Gastroesophageal sphincter (tissue), 4 donors: Measurements from ENCODE around the gene PNKD. TPM values are rescaled to one million over a fixed set of nuclear protein-coding genes. Genes with fewer than 3 reads are reported as not detected.

Source experiments
- ATAC-seq: fragments of 150-250 bp; one replicate; pipeline ENCODE4 v1.9.1; 2016; ENCODE audit warnings: mild to moderate bottlenecking, moderate library complexity
- H3K27ac ChIP-seq, 4 donors: fragments of 200-600 bp; sonication (generic) in 3 of 4; 1 replicate in 3 of 4; 2 replicates in 1 of 4; pipeline ENCODE4 v1.5.1; 2016 to 2019
- H3K27me3 ChIP-seq: fragments of 200-600 bp; sonication (generic); one replicate; pipeline ENCODE4 v1.5.1; 2019
- H3K36me3 ChIP-seq, 2 donors: fragments of 200-600 bp; sonication (generic); one replicate each; pipeline ENCODE4 v1.5.1; 2019; ENCODE audit warnings: control low read depth in 1 of 2
- H3K4me1 ChIP-seq, 3 donors: fragments of 200-600 bp; sonication (generic); 1 replicate in 2 of 3; 2 replicates in 1 of 3; pipeline ENCODE4 v1.5.1; 2016 to 2019; ENCODE audit warnings: control low read depth in 2 of 3
- H3K4me3 ChIP-seq, 2 donors: fragments of 200-600 bp; sonication (generic); one replicate each; pipeline ENCODE4 v1.5.1; 2019; ENCODE audit warnings: mild to moderate bottlenecking in 1 of 2, moderate library complexity in 1 of 2
- H3K9me3 ChIP-seq, 3 donors: fragments of 200-600 bp; sonication (generic); one replicate each; pipeline ENCODE4 v1.5.1; 2017 to 2019; ENCODE audit warnings: control low read depth in 2 of 3
- CTCF ChIP-seq, 4 experiments: fragments of 200-600 bp in 2 of 4; fragments of 450-650 bp in 2 of 4; sonication (generic) in 1 of 4; IDR thresholded peaks; one replicate each; pipeline ENCODE4 v1.5.1; 2017 to 2019; ENCODE audit warnings: antibody characterized with exemption in 4 of 4, mild to moderate bottlenecking in 2 of 4, moderate library complexity in 2 of 4
- EP300 ChIP-seq: sonication (generic); formaldehyde crosslinking; IDR thresholded peaks from one replicate; pipeline ENCODE4 v1.6.1; 2017; ENCODE audit warnings: antibody characterized with exemption, mild to moderate bottlenecking
- POLR2A ChIP-seq, 2 donors: fragments of 450-650 bp; IDR thresholded peaks; one replicate each; pipeline ENCODE4 v1.6.1; 2017; ENCODE audit warnings: antibody characterized with exemption in 2 of 2, mild to moderate bottlenecking in 2 of 2, moderate library complexity in 1 of 2
- POLR2AphosphoS5 ChIP-seq: sonication (generic); formaldehyde crosslinking; IDR thresholded peaks from one replicate; pipeline ENCODE4 v1.6.1; 2017; ENCODE audit warnings: antibody characterized with exemption
- WGBS, 2 donors: methylation state at CpG; one replicate each; pipeline ENCODE4 v1.1.5; 2018; ENCODE audit warnings: low coverage in 1 of 2; 5-methylcytosine and 5-hydroxymethylcytosine counted together
- total RNA-seq, 4 donors: library from RNA; depleted of rRNA; stranded (reverse); fragments of >200 nt; gene quantifications; one replicate each; pipeline ENCODE4 v1.1.0, GENCODE V29; 2016

The PNKD gene
- total RNA-seq, 4 donors from 2014 or later, result 48.6 to 60.2 (median 56.9) TPM

GRCh38 chr2:218367415-218368149 lies 97.3 kb downstream of the PNKD start:
- Histone ChIP-seq H3K27me3 (no peaks in the 10 kb centered on the region), H3K36me3 (no peaks in the 10 kb centered on the region), H3K4me1 (peaks cover 0 to 23% (median 0%) of the 10 kb centered on the region in 3 donors), H3K27ac (peak overlapping the region; percentile 84 to 91 (median 86)), H3K9me3 (peaks cover 0 to 8% (median 0%) of the 10 kb centered on the region in 3 donors), H3K4me3 (peak overlapping the region; percentile 50 to 60)
- ATAC-seq, result peak; percentile 91
- WGBS, 2 donors, result 0% methylated on average over 4 of the region's 60 CpGs; no CpG with 5 or more reads in 1 of the 2 donors
- TF ChIP-seq EP300 (no peak), CTCF (IDR thresholded peaks at IDR 0.05) (peak in 1 of 4 experiments; percentile 28), POLR2AphosphoS5 (peak; percentile 97), POLR2A (IDR thresholded peaks at IDR 0.05) (peak; percentile 90 to 91)

DNA sequence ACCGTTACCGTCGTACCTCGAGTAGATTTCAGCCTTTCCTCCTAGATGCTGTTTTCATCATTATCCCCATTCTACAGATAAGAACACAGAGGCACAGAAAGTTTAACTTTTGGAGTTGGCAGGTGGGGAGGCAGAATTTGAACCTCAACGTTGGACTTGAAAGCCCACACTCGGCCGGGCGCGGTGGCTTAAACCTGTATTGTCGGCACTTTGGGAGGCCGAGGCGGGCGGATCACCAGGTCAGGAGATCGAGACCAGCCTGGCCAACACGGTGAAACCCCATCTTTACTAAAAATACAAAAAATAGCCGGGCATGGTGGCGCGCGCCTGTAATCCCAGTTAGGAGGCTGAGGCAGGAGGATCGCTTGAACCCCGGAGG lies 97.8 kb downstream of the PNKD start:
- ATAC-seq, result no peak
- H3K27ac ChIP-seq, result peak overlapping the region; percentile 84 to 91 (median 86)
- H3K36me3 ChIP-seq, result no peaks in the 10 kb centered on the region
- TF ChIP-seq CTCF (IDR thresholded peaks at IDR 0.05), result peak in 1 of 4 experiments; percentile 4
- TF ChIP-seq EP300, result no peak
- peak overlapping the region; percentile 50 to 60 for H3K4me3 ChIP-seq
- H3K9me3 ChIP-seq, result peaks cover 0 to 8% (median 0%) of the 10 kb centered on the region in 3 donors
- WGBS, 2 donors, result 45% methylated on average over 11 of the region's 21 CpGs; no CpG with 5 or more reads in 1 of the 2 donors
- peaks cover 0 to 23% (median 0%) of the 10 kb centered on the region in 3 donors for H3K4me1 ChIP-seq
- no peaks in the 10 kb centered on the region for H3K27me3 ChIP-seq

GRCh38 chr2:218368621-218369153 lies 98.4 kb downstream of the PNKD start:
- ATAC-seq, result peak; percentile 39
- Histone ChIP-seq H3K9me3 (peaks cover 0 to 8% (median 0%) of the 10 kb centered on the region in 3 donors), H3K27me3 (no peaks in the 10 kb centered on the region), H3K4me1 (peaks cover 0 to 23% (median 0%) of the 10 kb centered on the region in 3 donors), H3K27ac (peak overlapping the region in 3 of 4 donors; percentile 67 to 91 (median 85)), H3K36me3 (no peaks in the 10 kb centered on the region), H3K4me3 (peak overlapping the region in 1 of 2 donors; percentile 60)
- TF ChIP-seq POLR2AphosphoS5 (peak; percentile 8), EP300 (no peak), CTCF (IDR thresholded peaks at IDR 0.05) (peak in 3 of 4 experiments; percentile 27 to 42 (median 36)), POLR2A (IDR thresholded peaks at IDR 0.05) (no peak)
- 8 to 27% methylated on average over 4 to 8 of the region's 27 CpGs for WGBS, 2 donors

DNA sequence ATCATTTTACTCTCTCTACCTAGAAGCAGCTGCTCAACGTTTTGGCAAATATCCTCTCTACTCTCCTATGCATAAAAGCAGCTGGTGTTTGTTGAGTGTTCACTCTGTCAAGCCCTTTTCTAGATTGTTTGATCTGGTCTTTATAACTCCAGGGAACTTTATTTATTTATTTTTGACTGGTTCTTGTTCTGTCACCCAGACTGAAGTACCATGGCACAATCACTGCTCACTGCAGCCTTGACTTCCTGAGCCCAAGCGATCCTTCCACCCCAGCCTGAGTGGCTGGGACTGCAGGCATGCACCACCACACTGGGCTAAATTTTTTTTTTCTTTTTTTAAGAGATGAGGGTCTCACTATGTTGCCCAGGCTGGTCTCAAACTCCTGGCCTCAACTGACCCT lies 99.0 kb downstream of the PNKD start:
- peak overlapping the region in 2 of 4 donors; percentile 85 to 91 for H3K27ac ChIP-seq
- H3K4me3 ChIP-seq, result no peak overlapping the region
- H3K4me1 ChIP-seq, result peaks cover 0 to 23% (median 0%) of the 10 kb centered on the region in 3 donors
- WGBS, 2 donors, result 39 to 45% methylated on average over 2 of the region's 2 CpGs
- TF ChIP-seq POLR2AphosphoS5 (no peak), POLR2A (IDR thresholded peaks at IDR 0.05) (no peak), CTCF (IDR thresholded peaks at IDR 0.05) (no peak), EP300 (no peak)
- H3K36me3 ChIP-seq, result no peaks in the 10 kb centered on the region
- peaks cover 0 to 8% (median 0%) of the 10 kb centered on the region in 3 donors for H3K9me3 ChIP-seq
- ATAC-seq, result no peak
- H3K27me3 ChIP-seq, result no peaks in the 10 kb centered on the region
